AG04450 (cell line): ENCODE results near the gene ZNF597. TPM values are rescaled to one million over a fixed set of nuclear protein-coding genes. Genes with fewer than 3 reads are reported as not detected.

Experiments
- CTCF ChIA-PET: fragments of 300-600, 350-600 bp; formaldehyde crosslinking; extraction: SDS; loops from one replicate; lab custom pipeline; 2022; ENCODE audit warnings: antibody characterized with exemption, inconsistent platforms; lab: Charles Lee
- POLR2A ChIA-PET: fragments of 350-600 bp; formaldehyde crosslinking; extraction: SDS; loops from one replicate; lab custom pipeline; 2021; ENCODE audit warnings: antibody characterized with exemption, inconsistent platforms; lab: Yijun Ruan, JAX
- DNase-seq: peaks from one replicate; pipeline ENCODE4 v3.0.0-alpha.2; 2011; ENCODE audit warnings: low read depth, low spot score
- H3K27ac ChIP-seq: one replicate; pipeline ENCODE4 v1.5.1; 2012; ENCODE audit warnings: low read depth, low read length, control low read depth
- H3K27me3 ChIP-seq: one replicate; pipeline ENCODE4 v1.6.0; 2012; ENCODE audit warnings: low read length; ENCODE audit not compliant: control insufficient read depth, insufficient read depth
- H3K4me3 ChIP-seq: 2 replicates; pipeline ENCODE4 v1.5.1; 2011; ENCODE audit warnings: mild to moderate bottlenecking, low read depth, low read length, control low read depth
- H3K9me3 ChIP-seq: 2 replicates; pipeline ENCODE4 v1.5.1; 2012; ENCODE audit warnings: low read length; ENCODE audit not compliant: control insufficient read depth, insufficient read depth
- CTCF ChIP-seq: IDR thresholded peaks from 2 replicates; pipeline ENCODE4 v1.5.1; 2011; ENCODE audit warnings: low read depth, low read length, control low read depth, inconsistent platforms
- polyA minus RNA-seq: library from RNA; depleted of rRNA, polyadenylated mRNA; stranded (reverse); fragments of >200 nt; gene quantifications from 2 replicates; pipeline ENCODE4 v1.2.3, GENCODE V29; 2011; rRNA and poly(A)+ RNA removed
- polyA plus RNA-seq: library from polyadenylated mRNA; depleted of rRNA; stranded (reverse); fragments of >200 nt; gene quantifications from 2 replicates; pipeline ENCODE4 v1.2.3, GENCODE V29; 2011; rRNA removed

The ZNF597 gene, protein sequence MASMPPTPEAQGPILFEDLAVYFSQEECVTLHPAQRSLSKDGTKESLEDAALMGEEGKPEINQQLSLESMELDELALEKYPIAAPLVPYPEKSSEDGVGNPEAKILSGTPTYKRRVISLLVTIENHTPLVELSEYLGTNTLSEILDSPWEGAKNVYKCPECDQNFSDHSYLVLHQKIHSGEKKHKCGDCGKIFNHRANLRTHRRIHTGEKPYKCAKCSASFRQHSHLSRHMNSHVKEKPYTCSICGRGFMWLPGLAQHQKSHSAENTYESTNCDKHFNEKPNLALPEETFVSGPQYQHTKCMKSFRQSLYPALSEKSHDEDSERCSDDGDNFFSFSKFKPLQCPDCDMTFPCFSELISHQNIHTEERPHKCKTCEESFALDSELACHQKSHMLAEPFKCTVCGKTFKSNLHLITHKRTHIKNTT
- polyA plus RNA-seq, result 1.6 and 1.8 TPM in 2 replicates
- polyA minus RNA-seq, result 1.7 and 2.4 TPM in 2 replicates

DNA sequence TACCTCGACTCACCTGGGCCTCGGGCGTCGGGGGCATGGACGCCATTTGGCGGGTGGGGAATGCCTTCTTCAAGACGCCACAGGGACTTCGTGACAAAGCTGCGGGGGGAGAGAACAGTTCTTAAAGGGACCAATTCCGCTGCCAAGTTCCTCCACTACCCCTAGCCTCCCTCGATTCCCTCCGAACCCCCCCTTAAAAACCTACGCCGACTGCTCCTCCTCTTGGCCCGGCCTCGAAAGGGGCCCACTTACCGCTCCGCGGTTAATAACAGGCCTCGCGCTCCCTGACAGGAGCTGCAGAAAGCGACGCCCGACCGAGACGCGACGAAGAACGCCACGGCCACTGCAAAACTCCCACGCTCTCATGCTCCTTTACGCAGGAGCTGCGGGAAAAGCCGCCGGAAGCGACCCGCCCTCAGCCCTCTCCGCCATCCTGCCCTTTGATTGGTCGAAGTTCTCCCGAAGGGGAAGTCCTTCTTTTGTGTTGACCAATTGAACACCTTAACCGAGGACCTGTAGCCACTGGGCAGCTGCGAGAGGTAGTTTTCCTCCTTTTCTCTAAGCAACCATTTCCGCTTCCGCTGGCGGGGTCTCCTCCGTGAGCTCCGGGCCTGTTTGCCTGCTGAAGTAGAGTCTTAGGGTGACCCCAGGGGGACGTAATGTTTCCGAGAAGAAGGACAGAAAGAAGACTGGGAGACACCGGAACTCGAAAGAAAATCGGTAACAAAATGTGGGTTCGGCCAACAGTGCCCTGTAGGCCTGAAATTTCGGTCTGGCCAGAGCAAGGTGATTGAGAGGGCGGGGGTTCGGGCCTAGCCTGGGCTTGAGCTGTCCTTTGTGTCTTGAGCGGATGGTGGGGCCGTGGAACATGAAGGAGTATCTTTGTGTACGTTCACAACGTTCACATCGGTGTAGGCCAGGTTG is at the start of gene ZNF597, which contains the start of gene NAA60:
Gene ZNF597, minus strand, starts transcription at position 397 of the 924 bp plus-strand sequence. Its CDS starts 351 bp downstream, at position 46.
Gene NAA60, plus strand, starts transcription at position 573 of the 924 bp plus-strand sequence. CDS start 32,548 bp downstream, outside the sequence.
- peak within 1 kb of the TSS; percentile 80 for H3K27ac ChIP-seq
- ChIA-PET CTCF (no interaction called here), POLR2A (interaction anchor here (0.5 to 2.2 kb wide), 8 partner anchors 15 to 307 kb away, joined by 3 to 20 read pairs (median 5); partner anchors contain the start of genes ZNF174, ZNF263 and ZSCAN32)
- H3K27me3 ChIP-seq, result no peaks in the 10 kb centered on the region
- peak; percentile 74 for DNase-seq
- H3K9me3 ChIP-seq, result peaks cover 11% of the 10 kb centered on the region; the same call in 1 of the 2 replicates
- TF ChIP-seq CTCF, result no peak
- H3K4me3 ChIP-seq, result peak within 1 kb of the TSS; percentile 78

GRCh38 chr16:3492356-3492755 is 49.1 kb upstream of the ZNF597 start:
- TF ChIP-seq CTCF, result no peak
- ChIA-PET POLR2A (no interaction called here), CTCF (interaction anchor here (0.6 kb wide), 1 partner anchor 12 kb away, joined by 3 read pairs; no protein-coding TSS in a partner anchor)
- Histone ChIP-seq H3K27me3 (no peaks in the 10 kb centered on the region), H3K9me3 (peaks cover 4% of the 10 kb centered on the region; the same call in 1 of the 2 replicates), H3K4me3 (no peak overlapping the region), H3K27ac (no peak overlapping the region)
- no peak for DNase-seq

GRCh38 chr16:3490911-3491629 is 47.8 kb upstream of the ZNF597 start:
- H3K27ac ChIP-seq, result no peak overlapping the region
- no peak for DNase-seq
- H3K27me3 ChIP-seq, result no peaks in the 10 kb centered on the region
- H3K4me3 ChIP-seq, result no peak overlapping the region
- POLR2A ChIA-PET, result interaction anchor here (0.6 kb wide), 1 partner anchor 815 kb away, joined by 9 read pairs; no protein-coding TSS in a partner anchor
- no peaks in the 10 kb centered on the region; the same call in 1 of the 2 replicates for H3K9me3 ChIP-seq
- CTCF ChIA-PET, result no interaction called here
- TF ChIP-seq CTCF, result no peak

- DNase-seq, result no peak
- Histone ChIP-seq H3K4me3 (no peak overlapping the region), H3K9me3 (no peaks in the 10 kb centered on the region; the same call in 1 of the 2 replicates), H3K27me3 (no peaks in the 10 kb centered on the region), H3K27ac (no peak overlapping the region)
- TF ChIP-seq CTCF, result no peak
- CTCF ChIA-PET, result no interaction called here
- POLR2A ChIA-PET, result interaction anchor here (0.6 kb wide), 1 partner anchor 30 kb away, joined by 5 read pairs; no protein-coding TSS in a partner anchor
Measured at GRCh38 chr16:3488801-3489200, 45.5 kb upstream of the ZNF597 start.
